ENCODE measurements around the gene ZNF385B. TPM values are rescaled to one million over a fixed set of nuclear protein-coding genes. Genes with fewer than 3 reads are reported as not detected.

Gene ZNF385B
- 10 to 100 TPM in 1 of 9 donors, 1 to 10 TPM in 7, under 1 TPM in 1; 0.99 to 12.2 (median 2.3) TPM for total RNA-seq
- under 1 TPM; 0.07 to 0.23 TPM for polyA plus RNA-seq
- long read RNA-seq, donor 1, partial matches to known transcripts: 0 of 1 reads
- long read RNA-seq, donor 1, other reads (novel, unspliced or antisense): 1 of 1 reads
- long read RNA-seq, donor 2, partial matches to known transcripts: 2 of 3 reads
- long read RNA-seq, donor 2, other reads (novel, unspliced or antisense): 0 of 3 reads
- long read RNA-seq, donor 3: 0 reads

- no peak for TF ChIP-seq POLR2A (IDR thresholded peaks at IDR 0.05)
- TF ChIP-seq, protein P1, sequence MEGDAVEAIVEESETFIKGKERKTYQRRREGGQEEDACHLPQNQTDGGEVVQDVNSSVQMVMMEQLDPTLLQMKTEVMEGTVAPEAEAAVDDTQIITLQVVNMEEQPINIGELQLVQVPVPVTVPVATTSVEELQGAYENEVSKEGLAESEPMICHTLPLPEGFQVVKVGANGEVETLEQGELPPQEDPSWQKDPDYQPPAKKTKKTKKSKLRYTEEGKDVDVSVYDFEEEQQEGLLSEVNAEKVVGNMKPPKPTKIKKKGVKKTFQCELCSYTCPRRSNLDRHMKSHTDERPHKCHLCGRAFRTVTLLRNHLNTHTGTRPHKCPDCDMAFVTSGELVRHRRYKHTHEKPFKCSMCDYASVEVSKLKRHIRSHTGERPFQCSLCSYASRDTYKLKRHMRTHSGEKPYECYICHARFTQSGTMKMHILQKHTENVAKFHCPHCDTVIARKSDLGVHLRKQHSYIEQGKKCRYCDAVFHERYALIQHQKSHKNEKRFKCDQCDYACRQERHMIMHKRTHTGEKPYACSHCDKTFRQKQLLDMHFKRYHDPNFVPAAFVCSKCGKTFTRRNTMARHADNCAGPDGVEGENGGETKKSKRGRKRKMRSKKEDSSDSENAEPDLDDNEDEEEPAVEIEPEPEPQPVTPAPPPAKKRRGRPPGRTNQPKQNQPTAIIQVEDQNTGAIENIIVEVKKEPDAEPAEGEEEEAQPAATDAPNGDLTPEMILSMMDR (IDR thresholded peaks at IDR 0.05): no peak
- peaks cover 0 to 18% (median 0%) of the 10 kb centered on the region in 12 donors for H3K4me1 ChIP-seq
- intact Hi-C loops (cut with DNase I): no loop called here
- peak within 1 kb of the TSS in 11 of 12 donors; percentile 25 to 51 (median 46) for H3K4me3 ChIP-seq
- no peaks in the 10 kb centered on the region for H3K36me3 ChIP-seq
- peak within 1 kb of the TSS in 1 of 12 donors; percentile 33 for H3K27ac ChIP-seq
- 5 to 8% (median 6%) methylated on average over 34 to 55 of the region's 55 CpGs for WGBS, 4 donors
- peak in 1 of 4 donors; percentile 29 for ATAC-seq
- H3K9me3 ChIP-seq: no peaks in the 10 kb centered on the region
- peak in 1 of 5 donors; percentile 53 for DNase-seq
- H3K27me3 ChIP-seq: peaks cover 0 to 69% (median 24%) of the 10 kb centered on the region in 9 donors
Observed at GRCh38 chr2:179861416-179862067, at the start of gene ZNF385B. Gene ZNF385B (minus strand): TSS chr2:179861612.

DNA sequence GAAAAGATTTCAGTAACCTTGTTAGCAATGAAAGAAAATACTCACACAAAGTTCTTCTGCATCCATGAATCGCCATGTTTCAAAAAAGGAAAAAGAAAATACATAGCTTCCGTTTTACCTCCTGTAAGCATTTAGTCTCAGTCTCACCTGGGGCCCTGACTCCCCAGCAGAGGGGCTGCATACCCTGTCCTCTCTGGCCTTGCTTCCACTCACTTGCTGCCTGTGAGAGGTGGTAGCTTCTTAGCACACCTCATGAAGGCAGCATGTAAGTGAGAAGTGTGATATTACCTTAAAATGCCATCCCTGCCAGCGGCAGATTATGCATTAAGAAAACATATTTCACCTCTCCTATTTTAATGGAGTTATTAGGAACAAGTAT lies 49.3 kb upstream of the ZNF385B start:
- ATAC-seq (no peak), DNase-seq (no peak)
- H3K27me3 ChIP-seq: no peaks in the 10 kb centered on the region
- 72 to 78% (median 75%) methylated on average over 3 of the region's 3 CpGs for WGBS, 4 donors
- H3K27ac ChIP-seq: no peak overlapping the region
- no peaks in the 10 kb centered on the region for H3K4me1 ChIP-seq
- no peaks in the 10 kb centered on the region for H3K36me3 ChIP-seq
- intact Hi-C loops (cut with DNase I): no loop called here
- no peak overlapping the region for H3K4me3 ChIP-seq
- TF ChIP-seq, protein P1 (IDR thresholded peaks at IDR 0.05): no peak
- no peak for TF ChIP-seq POLR2A (IDR thresholded peaks at IDR 0.05)
- H3K9me3 ChIP-seq: no peaks in the 10 kb centered on the region

DNA sequence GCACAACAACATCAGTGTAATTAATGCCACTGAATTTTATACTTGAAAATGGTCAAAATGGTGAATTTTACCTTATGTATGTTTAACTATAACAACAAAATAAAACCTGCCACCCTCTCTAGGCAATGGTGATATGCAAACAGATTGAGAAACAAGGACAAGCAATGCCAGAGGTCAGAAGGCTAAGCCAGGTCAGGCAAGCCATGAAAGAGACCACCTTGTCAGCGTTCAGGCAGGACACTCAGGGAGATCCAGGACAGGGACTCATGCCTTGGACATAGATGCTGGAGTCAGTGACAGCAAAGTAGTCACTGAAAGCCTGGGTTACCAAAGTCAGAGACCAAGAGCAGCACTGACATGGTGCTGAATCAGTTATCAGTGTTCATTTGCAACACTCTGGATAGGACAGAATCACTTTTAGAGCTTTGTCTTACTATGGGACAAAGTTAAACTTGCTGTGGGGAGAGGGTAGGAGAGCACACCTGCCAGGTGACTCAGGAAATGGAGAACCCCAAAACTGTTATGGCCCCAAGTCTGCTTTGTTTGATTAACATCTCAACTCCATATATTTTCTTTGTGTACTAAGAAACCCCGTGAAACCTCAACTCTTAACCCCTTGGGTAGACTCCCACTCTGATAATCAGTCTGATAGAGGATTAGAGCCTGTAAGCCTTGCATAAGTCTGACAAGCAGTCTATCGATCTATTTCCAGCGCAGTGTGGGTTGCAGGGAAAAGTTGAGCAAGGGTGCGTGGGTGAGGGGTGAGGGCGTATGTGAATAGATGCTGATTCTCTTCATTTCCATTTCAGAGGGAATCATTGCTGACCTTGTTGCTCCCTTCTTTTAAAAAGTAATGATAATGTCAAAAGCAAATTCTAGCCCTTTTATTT lies 48.7 kb upstream of the ZNF385B start:
- 66 to 74% (median 67%) methylated on average over 6 of the region's 6 CpGs for WGBS, 4 donors
- H3K4me1 ChIP-seq: no peaks in the 10 kb centered on the region
- no peak for ATAC-seq
- H3K9me3 ChIP-seq: no peaks in the 10 kb centered on the region
- no peaks in the 10 kb centered on the region for H3K36me3 ChIP-seq
- no peaks in the 10 kb centered on the region for H3K27me3 ChIP-seq
- no peak overlapping the region for H3K4me3 ChIP-seq
- no peak overlapping the region for H3K27ac ChIP-seq
- no peak for TF ChIP-seq POLR2A (IDR thresholded peaks at IDR 0.05)
- TF ChIP-seq, protein P1 (IDR thresholded peaks at IDR 0.05): no peak
- intact Hi-C loops (cut with DNase I): loop anchor here in 1 of 10 donors (5.0 kb wide), 1 partner anchor 133 kb away; no protein-coding TSS in a partner anchor
- no peak for DNase-seq

GRCh38 chr2:179900655-179901054 lies 39.2 kb upstream of the ZNF385B start:
- H3K4me3 ChIP-seq: no peak overlapping the region
- H3K27ac ChIP-seq: no peak overlapping the region
- DNase-seq (no peak), ATAC-seq (no peak)
- no peaks in the 10 kb centered on the region for H3K36me3 ChIP-seq
- intact Hi-C loops (cut with DNase I): no loop called here
- TF ChIP-seq, protein P1 (IDR thresholded peaks at IDR 0.05): no peak
- no peak for TF ChIP-seq POLR2A (IDR thresholded peaks at IDR 0.05)
- H3K4me1 ChIP-seq: no peaks in the 10 kb centered on the region
- peaks cover 0 to 13% (median 0%) of the 10 kb centered on the region in 12 donors for H3K9me3 ChIP-seq
- peaks cover 0 to 4% (median 0%) of the 10 kb centered on the region in 9 donors for H3K27me3 ChIP-seq
- WGBS, 4 donors: 77 to 87% (median 84%) methylated on average over 5 of the region's 5 CpGs

Measured in heart left ventricle (tissue), 16 donors.